Endothelial cell of umbilical vein (primary cell): ENCODE results near the gene CYP27C1.

Source experiments
- CTCF ChIP-seq, 2 donors: IDR thresholded peaks; 1 replicate in 1 of 2; 2 replicates in 1 of 2; pipeline ENCODE4 v1.5.1; 2011; ENCODE audit warnings: low read length in 2 of 2, mild to moderate bottlenecking in 2 of 2, moderate library complexity in 2 of 2, control low read depth in 1 of 2, inconsistent platforms in 1 of 2, low read depth in 1 of 2; ENCODE audit not compliant: insufficient read depth in 1 of 2; ENCODE audit errors: extremely low read depth in 1 of 2
- EZH2 ChIP-seq: IDR thresholded peaks from 2 replicates; pipeline ENCODE4 v1.6.1; 2012; ENCODE audit warnings: borderline replicate concordance, low read depth, mild to moderate bottlenecking, moderate library complexity, low read length, inconsistent platforms; ENCODE audit not compliant: severe bottlenecking
- GATA2 ChIP-seq: IDR thresholded peaks from 2 replicates; pipeline ENCODE4 v1.7.0; 2011; ENCODE audit warnings: low read depth, mild to moderate bottlenecking, moderate library complexity, mixed read lengths, low read length; ENCODE audit not compliant: insufficient read length, insufficient read depth
- JUN ChIP-seq: IDR thresholded peaks from 2 replicates; pipeline ENCODE4 v1.6.1; 2011; ENCODE audit warnings: borderline replicate concordance, low read depth; ENCODE audit not compliant: insufficient read length, insufficient read depth
- MAX ChIP-seq: IDR thresholded peaks from 2 replicates; pipeline ENCODE4 v1.6.1; 2011; ENCODE audit not compliant: insufficient read depth, insufficient read length
- MYC ChIP-seq: IDR thresholded peaks from one replicate; pipeline ENCODE4 v1.6.1; 2011; ENCODE audit warnings: mild to moderate bottlenecking, low read depth, low read length
- POLR2A ChIP-seq: IDR thresholded peaks from 2 replicates; pipeline ENCODE4 v1.6.1; 2012; ENCODE audit warnings: low read depth, mild to moderate bottlenecking, control low read depth, low read length
- POLR2AphosphoS5 ChIP-seq: IDR thresholded peaks from 2 replicates; pipeline ENCODE4 v1.6.1; 2012; ENCODE audit warnings: low read depth, mild to moderate bottlenecking, control low read depth, low read length, moderate library complexity; ENCODE audit not compliant: insufficient read depth

- TF ChIP-seq MAX (no peak), POLR2A (no peak), POLR2AphosphoS5 (peak; percentile 74), JUN (no peak), CTCF (IDR thresholded peaks at IDR 0.05; ENCODE audit: extremely low read depth in 1 of 2, insufficient read depth in 1 of 2, low read depth in 1 of 2, low read length in 2 of 2) (no peak), EZH2 (no peak), MYC (no peak), GATA2 (peak; percentile 29)
Measured at GRCh38 chr2:127153691-127154158, 66.4 kb downstream of the CYP27C1 start.
